ENCODE measurements around the gene ARVCF. TPM values are rescaled to one million over a fixed set of nuclear protein-coding genes. Genes with fewer than 3 reads are reported as not detected.

The ARVCF gene
- total and polyA plus RNA-seq, 8 donors = 18.2 to 40.3 (median 24.4) TPM

DNA sequence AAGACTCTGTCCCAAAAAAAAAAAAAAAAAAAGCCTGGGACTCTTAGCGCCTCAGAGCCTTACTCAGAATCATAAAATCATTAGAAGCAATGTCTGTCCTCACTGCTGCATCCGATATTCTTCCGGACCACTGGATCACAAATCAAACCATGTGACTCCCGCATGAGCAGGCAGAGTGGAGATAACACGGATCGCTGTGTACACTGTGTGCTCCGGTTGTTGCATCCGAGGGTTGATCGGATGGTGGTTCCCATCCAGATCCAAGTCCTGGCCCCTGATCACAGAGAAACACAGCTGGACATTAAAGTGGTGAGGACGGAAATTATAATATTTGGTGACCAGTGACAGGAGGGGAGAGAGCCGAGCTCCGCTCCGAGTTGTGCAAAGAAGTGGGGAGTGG lies 65.3 kb downstream of the ARVCF start:
- intact Hi-C loops (cut with DNase I) = no loop called here
- TF ChIP-seq, protein P1, sequence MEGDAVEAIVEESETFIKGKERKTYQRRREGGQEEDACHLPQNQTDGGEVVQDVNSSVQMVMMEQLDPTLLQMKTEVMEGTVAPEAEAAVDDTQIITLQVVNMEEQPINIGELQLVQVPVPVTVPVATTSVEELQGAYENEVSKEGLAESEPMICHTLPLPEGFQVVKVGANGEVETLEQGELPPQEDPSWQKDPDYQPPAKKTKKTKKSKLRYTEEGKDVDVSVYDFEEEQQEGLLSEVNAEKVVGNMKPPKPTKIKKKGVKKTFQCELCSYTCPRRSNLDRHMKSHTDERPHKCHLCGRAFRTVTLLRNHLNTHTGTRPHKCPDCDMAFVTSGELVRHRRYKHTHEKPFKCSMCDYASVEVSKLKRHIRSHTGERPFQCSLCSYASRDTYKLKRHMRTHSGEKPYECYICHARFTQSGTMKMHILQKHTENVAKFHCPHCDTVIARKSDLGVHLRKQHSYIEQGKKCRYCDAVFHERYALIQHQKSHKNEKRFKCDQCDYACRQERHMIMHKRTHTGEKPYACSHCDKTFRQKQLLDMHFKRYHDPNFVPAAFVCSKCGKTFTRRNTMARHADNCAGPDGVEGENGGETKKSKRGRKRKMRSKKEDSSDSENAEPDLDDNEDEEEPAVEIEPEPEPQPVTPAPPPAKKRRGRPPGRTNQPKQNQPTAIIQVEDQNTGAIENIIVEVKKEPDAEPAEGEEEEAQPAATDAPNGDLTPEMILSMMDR (IDR thresholded peaks at IDR 0.05) = no peak
- H3K4me1 ChIP-seq = peaks cover 5 to 29% of the 10 kb centered on the region in 2 donors
- ATAC-seq (no peak), DNase-seq (no peak)
- no peaks in the 10 kb centered on the region for H3K9me3 ChIP-seq
- no peaks in the 10 kb centered on the region for H3K27me3 ChIP-seq
- no peak overlapping the region for H3K27ac ChIP-seq
- H3K36me3 ChIP-seq = peaks cover 0 to 8% of the 10 kb centered on the region in 2 donors
- H3K4me3 ChIP-seq = no peak overlapping the region

GRCh38 chr22:19948057-19948760 lies 68.4 kb downstream of the ARVCF start:
- intact Hi-C loops (cut with DNase I) = no loop called here
- TF ChIP-seq, protein P1 (IDR thresholded peaks at IDR 0.05) = peak in 1 of 2 donors; percentile 30
- no peak overlapping the region for H3K27ac ChIP-seq

DNA sequence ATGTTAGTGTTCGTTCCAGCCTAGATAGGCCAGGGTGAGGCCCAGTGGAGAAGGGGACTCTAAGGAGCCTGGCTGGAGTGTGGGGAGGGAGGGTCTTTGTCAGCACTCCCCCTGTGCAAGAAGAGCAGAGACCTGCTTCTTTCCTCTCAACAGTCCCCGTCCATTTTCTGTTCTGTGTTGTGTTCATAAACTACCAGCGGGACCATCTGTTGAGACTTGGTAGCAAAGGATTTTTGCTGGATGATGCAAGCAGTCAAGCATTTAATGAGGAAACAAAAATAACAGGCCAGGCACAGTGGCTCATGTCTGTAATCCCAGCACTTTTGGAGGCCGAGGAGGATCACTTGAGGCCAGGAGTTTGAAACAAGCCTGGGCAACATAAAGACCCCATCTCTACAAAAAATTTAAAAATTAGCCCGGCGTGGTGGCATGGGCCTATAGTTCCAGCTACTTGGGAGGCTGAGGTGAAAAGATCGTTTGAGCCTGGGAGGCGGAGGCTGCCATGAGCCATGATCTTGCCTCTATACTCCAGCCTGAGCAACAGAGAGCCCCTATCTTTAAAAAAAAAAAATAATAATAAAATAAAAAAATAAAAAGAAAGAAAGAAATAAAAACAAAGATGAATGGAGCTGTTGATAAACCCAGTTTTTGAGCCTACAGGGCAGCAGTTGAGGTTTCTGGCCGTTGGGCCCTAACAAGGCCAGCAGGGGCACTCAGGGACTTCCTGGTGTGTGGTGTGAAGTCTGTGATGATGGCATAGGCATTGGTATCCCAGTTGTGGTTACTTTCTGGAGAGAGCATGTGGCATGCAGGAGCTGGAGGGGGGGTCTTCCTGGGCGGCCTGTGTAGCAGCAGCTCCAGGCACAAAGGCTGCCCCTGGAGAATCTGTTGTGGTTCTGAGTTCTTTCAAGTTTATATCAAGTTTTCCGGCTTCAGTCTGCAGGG lies 73.3 kb downstream of the ARVCF start:
- intact Hi-C loops (cut with DNase I) = no loop called here
- Histone ChIP-seq H3K36me3 (no peaks in the 10 kb centered on the region), H3K4me3 (peak overlapping the region; percentile 71 to 89), H3K27me3 (no peaks in the 10 kb centered on the region), H3K4me1 (peaks cover 16 to 59% of the 10 kb centered on the region in 2 donors), H3K27ac (peak overlapping the region; percentile 91 to 98), H3K9me3 (no peaks in the 10 kb centered on the region)
- peak; percentile 52 for ATAC-seq
- DNase-seq = peak in 3 of 4 donors; percentile 27 to 74 (median 58)
- TF ChIP-seq, protein P1 (IDR thresholded peaks at IDR 0.05) = no peak

More at GRCh38 chr22:19948057-19948760, 68.4 kb downstream of the ARVCF start:
- peaks cover 0 to 8% of the 10 kb centered on the region in 2 donors for H3K36me3 ChIP-seq
- DNase-seq (peak in 1 of 4 donors; percentile 4), ATAC-seq (no peak)
- no peaks in the 10 kb centered on the region for H3K9me3 ChIP-seq
- H3K4me3 ChIP-seq = no peak overlapping the region
- peaks cover 10 to 30% of the 10 kb centered on the region in 2 donors for H3K4me1 ChIP-seq
- H3K27me3 ChIP-seq = no peaks in the 10 kb centered on the region

GRCh38 chr22:19942157-19943081 lies 74.2 kb downstream of the ARVCF start:
- ATAC-seq (peak; percentile 65), DNase-seq (peak in 3 of 4 donors; percentile 69 to 79 (median 76))
- Histone ChIP-seq H3K9me3 (no peaks in the 10 kb centered on the region), H3K36me3 (no peaks in the 10 kb centered on the region), H3K27ac (peak overlapping the region; percentile 91 to 98), H3K27me3 (no peaks in the 10 kb centered on the region), H3K4me3 (peak overlapping the region; percentile 71 to 89), H3K4me1 (peaks cover 17 to 60% of the 10 kb centered on the region in 2 donors)
- TF ChIP-seq, protein P1 (IDR thresholded peaks at IDR 0.05) = no peak
- intact Hi-C loops (cut with DNase I) = no loop called here
